Stimulated activated effector memory CD8-positive, alpha-beta T cell treated with anti-CD3 and anti-CD28 coated beads, Interleukin-12 subunit alpha, Interleukin-12 subunit beta, amount 100 ng/mL, for 72 hours (primary cell): ENCODE measurements around the gene FTCD.
A peak's percentile ranks its signal among the peaks of the same experiment; 100 is the strongest.
"Not testable (repeated sequence)": the region's sequence is repeated elsewhere in the genome, so short reads cannot be mapped to it uniquely, and the experiment has no call there.

ENCODE experiments used
- ATAC-seq: fragments of 150-1000 bp; cut with Tn5 transposase; 2 replicates; pipeline ENCODE4 v1.10.0; 2021
- DNase-seq, 2 donors: peaks; one replicate each; pipeline ENCODE4 v3.0.0; 2021 to 2022; ENCODE audit warnings: low spot score in 2 of 2
- H3K27ac Mint-ChIP-seq: one replicate; pipeline ENCODE4 v1.8.0; 2022; ENCODE audit warnings: mild to moderate bottlenecking, mixed read lengths
- H3K36me3 Mint-ChIP-seq: one replicate; pipeline ENCODE4 v1.8.0; 2022; ENCODE audit warnings: mild to moderate bottlenecking, mixed read lengths
- H3K4me1 Mint-ChIP-seq: one replicate; pipeline ENCODE4 v1.8.0; 2022; ENCODE audit warnings: mixed read lengths
- H3K4me3 Mint-ChIP-seq: one replicate; pipeline ENCODE4 v1.8.0; 2022; ENCODE audit warnings: mild to moderate bottlenecking, mixed read lengths
- H3K9me3 Mint-ChIP-seq: one replicate; pipeline ENCODE4 v1.8.0; 2022; ENCODE audit warnings: mixed read lengths

The FTCD gene

GRCh38 chr21:46181953-46182547 lies 26.7 kb upstream of the FTCD start:
- no peak for ATAC-seq
- Mint-ChIP-seq H3K27ac (no peak overlapping the region), H3K36me3 (no peaks in the 10 kb centered on the region), H3K9me3 (no peaks in the 10 kb centered on the region), H3K4me3 (no peak overlapping the region), H3K4me1 (no peaks in the 10 kb centered on the region)
- peak in 1 of 2 donors; percentile 46 for DNase-seq

DNA sequence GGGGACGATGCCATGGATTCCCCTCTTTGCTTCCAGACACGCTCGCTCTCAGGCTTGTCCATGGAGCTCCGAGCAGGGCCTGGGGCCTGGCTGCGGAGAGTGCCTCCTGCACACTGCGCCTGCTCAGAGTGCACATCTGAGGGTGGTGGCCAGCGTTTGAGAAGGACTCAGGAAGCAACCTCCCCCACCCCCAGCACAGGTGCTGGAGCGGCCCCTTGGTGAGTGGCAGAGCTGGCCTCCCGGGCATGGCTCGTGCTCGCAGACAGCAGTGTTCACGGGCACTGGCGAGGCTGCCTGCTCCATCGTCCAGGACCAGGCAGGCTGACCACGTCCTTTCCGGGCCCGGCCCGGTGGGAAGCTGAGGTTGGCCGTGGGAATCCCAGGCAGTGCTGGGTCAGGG lies 26.1 kb upstream of the FTCD start:
- DNase-seq (no peak), ATAC-seq (no peak)
- Mint-ChIP-seq H3K36me3 (no peaks in the 10 kb centered on the region), H3K4me3 (no peak overlapping the region), H3K9me3 (no peaks in the 10 kb centered on the region), H3K27ac (no peak overlapping the region), H3K4me1 (no peaks in the 10 kb centered on the region)

DNA sequence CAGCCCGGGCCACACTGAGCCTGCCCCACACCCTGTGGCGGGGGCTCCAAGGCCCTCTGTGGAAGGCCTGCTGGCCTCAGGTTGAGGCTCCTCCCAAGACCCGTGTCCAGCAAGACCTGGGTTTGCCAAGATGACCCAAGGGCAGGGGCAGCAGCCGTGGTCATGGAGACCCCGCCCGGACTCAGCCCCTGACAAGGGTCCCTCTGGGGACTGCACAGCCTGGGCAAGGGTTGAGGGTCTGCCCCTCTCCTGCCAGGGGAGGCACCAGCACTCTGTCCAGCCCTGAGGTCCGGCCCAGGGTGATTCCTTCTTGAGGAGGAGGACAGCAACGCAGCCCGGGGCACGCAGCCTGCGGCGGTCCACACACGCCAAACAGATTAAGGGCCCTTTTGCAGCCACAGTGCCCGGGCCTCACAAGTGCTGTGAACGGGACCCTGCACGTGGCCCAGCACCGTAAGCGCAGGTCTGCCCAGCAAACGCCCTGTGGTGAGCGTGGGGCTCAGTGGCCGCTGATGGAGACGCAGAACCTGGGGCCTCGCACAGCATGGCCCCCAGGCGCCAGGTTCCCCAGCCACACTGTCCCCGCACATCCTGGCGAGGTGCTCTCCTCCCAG lies 25.5 kb upstream of the FTCD start:
- no peak for ATAC-seq
- Mint-ChIP-seq H3K9me3 (no peaks in the 10 kb centered on the region), H3K4me3 (no peak overlapping the region), H3K36me3 (no peaks in the 10 kb centered on the region), H3K27ac (no peak overlapping the region), H3K4me1 (no peaks in the 10 kb centered on the region)
- no peak for DNase-seq

DNA sequence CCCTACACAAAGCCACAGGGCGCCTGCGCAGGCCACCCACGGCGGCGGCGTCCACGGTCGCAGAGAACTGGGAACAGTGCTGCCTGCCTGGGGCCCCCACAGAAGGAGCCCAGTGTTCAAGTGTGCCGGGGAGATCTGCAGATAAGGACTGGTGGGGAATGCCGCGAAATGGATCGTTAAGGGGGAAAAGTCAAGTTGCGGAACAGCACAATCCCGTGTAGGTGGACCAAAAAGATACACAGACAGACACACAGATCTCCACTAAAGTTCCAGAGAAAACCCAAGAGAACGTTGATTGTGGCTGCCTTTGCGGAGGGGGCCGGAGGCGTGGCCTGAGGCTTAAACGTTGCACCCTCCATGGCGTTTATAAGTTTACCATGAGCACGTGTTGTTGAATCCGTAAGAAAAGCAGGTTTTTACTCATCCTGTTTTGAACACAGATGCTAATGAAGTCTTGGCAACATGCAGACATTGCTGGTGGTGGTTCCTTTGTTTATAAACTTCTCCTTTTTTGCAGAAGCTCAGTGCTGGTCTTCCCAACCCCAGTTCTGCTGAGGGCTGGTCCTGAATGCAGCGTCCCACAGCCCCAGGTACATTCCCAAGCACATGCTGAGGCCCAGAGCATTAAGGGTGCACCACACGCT lies 24.8 kb upstream of the FTCD start:
- ATAC-seq (no peak), DNase-seq (no peak)
- H3K4me1 Mint-ChIP-seq, result no peaks in the 10 kb centered on the region
- no peaks in the 10 kb centered on the region for H3K9me3 Mint-ChIP-seq
- H3K36me3 Mint-ChIP-seq, result no peaks in the 10 kb centered on the region
- no peak overlapping the region for H3K4me3 Mint-ChIP-seq
- H3K27ac Mint-ChIP-seq, result no peak overlapping the region

DNA sequence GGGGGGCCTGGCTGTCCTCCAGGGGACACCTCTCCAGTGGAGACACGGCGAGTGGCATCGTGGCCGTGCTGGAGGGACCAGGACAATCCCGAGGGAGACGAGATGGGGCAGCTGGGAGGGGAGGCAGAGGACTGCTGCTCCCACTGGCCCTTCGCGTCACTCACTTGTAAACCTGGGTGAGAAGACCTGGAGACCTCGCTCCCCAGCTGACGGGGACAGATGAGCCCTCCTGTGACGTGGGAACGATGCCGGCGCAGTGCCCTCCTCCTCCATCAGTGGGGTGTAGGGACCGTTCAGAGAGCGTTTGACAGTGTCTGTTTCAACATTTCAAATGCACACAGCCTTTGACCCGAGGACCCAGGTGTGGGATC lies 24.3 kb upstream of the FTCD start:
- ATAC-seq (no peak), DNase-seq (no peak)
- Mint-ChIP-seq H3K4me3 (no peak overlapping the region), H3K36me3 (no peaks in the 10 kb centered on the region), H3K9me3 (no peaks in the 10 kb centered on the region), H3K27ac (no peak overlapping the region), H3K4me1 (no peaks in the 10 kb centered on the region)

GRCh38 chr21:46178961-46179360 lies 23.6 kb upstream of the FTCD start:
- DNase-seq (no peak), ATAC-seq (no peak)
- Mint-ChIP-seq H3K9me3 (no peaks in the 10 kb centered on the region), H3K27ac (no peak overlapping the region), H3K4me1 (no peaks in the 10 kb centered on the region), H3K36me3 (no peaks in the 10 kb centered on the region), H3K4me3 (no peak overlapping the region)

DNA sequence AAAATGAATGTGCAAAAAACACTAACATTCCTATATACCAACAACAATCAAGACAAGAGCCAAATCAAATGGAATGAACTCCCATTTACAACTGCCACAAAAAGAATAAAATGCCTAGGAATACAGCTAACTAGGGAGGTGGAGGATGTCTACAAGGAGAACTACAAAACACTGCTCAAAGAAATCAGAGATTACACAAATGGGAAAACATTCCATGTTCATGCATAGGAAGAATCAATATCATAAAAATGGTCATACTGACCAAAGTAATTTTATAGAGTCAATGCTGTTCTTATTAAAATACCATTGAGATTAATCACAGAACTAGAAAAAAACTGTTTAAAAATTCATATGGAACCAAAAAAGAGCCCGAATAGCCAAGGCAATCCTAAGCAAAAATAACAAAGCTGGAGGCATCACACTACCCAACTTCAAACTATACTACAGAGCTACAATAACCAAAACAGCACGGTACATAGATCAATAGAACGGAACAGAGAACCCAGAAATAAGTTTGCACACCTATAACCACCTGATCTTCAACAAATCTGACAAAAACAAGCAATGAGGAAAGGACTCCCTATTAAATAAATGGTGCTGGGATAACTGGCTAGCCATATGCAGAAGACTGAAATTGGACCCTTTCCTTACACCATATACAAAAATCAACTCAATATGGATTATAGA lies 21.2 kb upstream of the FTCD start:
- H3K4me3 Mint-ChIP-seq, H3K27ac Mint-ChIP-seq, H3K9me3 Mint-ChIP-seq, DNase-seq, H3K36me3 Mint-ChIP-seq, ATAC-seq, H3K4me1 Mint-ChIP-seq: not testable (repeated sequence)

- Mint-ChIP-seq H3K9me3 (no peaks in the 10 kb centered on the region), H3K4me1 (peaks cover 6% of the 10 kb centered on the region), H3K4me3 (no peak overlapping the region), H3K27ac (no peak overlapping the region), H3K36me3 (no peaks in the 10 kb centered on the region)
- ATAC-seq (no peak), DNase-seq (no peak)
Measured at GRCh38 chr21:46173573-46173972, 18.2 kb upstream of the FTCD start.

- DNase-seq, result no peak
- no peaks in the 10 kb centered on the region for H3K9me3 Mint-ChIP-seq
- ATAC-seq, result no peak
- no peak overlapping the region for H3K27ac Mint-ChIP-seq
- no peaks in the 10 kb centered on the region for H3K36me3 Mint-ChIP-seq
- H3K4me3 Mint-ChIP-seq, result no peak overlapping the region
- H3K4me1 Mint-ChIP-seq, result peaks cover 6% of the 10 kb centered on the region
Measured at GRCh38 chr21:46172863-46173528, 17.6 kb upstream of the FTCD start.

DNA sequence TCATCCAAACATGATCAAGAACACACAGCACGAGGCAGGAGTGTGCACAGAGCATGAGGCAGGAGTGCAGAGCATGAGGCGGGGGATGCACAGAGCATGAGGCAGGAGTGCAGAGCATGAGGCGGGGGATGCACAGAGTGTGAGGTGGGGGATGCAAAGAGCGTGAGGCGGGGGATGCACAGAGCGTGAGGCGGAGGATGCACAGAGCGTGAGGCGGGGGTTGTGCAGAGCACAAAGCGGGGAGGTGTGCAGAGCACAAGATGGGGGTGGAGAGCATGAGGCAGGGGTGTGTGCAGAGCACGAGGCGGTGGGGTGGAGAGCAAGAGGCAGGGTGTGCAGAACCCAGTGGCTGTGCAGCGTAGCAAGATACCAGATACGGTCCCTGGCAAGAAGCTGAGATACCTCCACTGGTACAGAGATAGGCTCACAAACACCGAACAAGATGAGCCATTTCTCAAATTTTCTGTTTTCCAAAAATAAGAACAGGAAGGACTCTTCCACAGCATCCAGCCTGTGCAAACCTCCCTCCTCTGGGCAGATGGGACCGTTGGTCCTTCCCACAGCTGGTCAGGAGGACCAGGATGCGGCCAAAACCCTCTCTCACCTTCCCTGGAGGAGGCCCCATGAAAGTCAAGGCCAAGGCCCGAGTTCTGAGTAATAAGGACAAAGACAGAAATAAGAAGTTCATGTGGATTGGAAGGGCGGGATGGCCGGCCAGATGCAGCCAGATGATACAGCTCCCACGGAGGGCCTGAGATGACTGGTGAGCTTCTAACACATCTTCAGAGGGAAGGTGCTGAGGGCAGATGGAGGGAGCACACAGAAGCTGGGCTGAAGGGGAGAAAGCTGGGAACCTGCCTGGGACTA lies 16.9 kb upstream of the FTCD start:
- Mint-ChIP-seq H3K36me3 (no peaks in the 10 kb centered on the region), H3K9me3 (no peaks in the 10 kb centered on the region), H3K4me1 (peaks cover 6% of the 10 kb centered on the region), H3K27ac (no peak overlapping the region), H3K4me3 (no peak overlapping the region)
- DNase-seq (no peak), ATAC-seq (no peak)

DNA sequence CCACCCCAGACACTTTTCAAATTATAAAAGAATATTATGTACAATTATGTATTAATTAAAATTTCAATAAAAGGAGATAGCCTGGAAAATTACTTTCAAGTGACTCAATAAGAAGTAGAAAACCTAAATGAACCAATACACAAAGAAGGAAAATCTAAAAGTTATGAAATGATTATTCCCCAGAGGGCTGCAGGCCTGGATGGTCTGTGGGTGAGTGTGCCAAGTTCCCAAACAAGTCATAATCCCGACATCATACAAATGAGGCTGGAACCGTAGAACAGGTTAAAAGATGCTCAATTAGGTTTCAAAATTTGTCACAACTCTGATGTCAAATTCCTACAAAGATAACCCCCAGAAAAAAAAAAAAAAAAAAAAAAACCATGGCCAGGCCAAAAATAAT lies 16.2 kb upstream of the FTCD start:
- no peak for ATAC-seq
- Mint-ChIP-seq H3K27ac (no peak overlapping the region), H3K36me3 (no peaks in the 10 kb centered on the region), H3K4me1 (peaks cover 6% of the 10 kb centered on the region), H3K4me3 (no peak overlapping the region), H3K9me3 (no peaks in the 10 kb centered on the region)
- DNase-seq, result no peak

DNA sequence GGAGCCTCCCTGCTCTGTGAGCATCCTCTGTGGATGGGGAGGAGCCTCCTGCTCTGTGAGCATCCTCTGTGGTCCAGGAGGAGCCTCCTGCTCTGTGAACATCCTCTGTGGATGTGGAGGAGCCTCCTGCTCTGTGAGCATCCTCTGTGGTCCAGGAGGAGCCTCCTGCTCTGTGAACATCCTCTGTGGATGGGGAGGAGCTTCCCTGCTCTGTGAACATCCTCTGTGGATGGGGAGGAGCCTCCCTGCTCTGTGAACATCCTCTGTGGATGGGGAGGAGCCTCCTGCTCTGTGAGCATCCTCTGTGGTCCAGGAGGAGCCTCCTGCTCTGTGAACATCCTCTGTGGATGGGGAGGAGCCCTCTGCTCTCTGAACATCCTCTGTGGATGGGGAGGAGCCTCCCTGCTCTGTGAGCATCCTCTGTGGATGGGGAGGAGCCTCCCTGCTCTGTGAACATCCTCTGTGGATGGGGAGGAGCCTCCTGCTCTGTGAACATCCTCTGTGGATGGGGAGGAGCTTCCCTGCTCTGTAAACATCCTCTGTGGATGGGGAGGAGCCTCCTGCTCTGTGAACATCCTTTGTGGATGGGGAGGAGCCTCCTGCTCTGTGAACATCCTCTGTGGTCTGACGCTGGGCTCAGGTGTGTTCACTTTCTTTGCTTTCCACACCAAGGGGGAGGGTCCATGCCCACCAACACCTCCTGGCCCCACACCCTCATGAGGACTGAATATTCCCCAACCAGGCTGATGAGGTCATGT lies 15.2 kb upstream of the FTCD start:
- not testable (repeated sequence) for H3K27ac Mint-ChIP-seq, H3K4me1 Mint-ChIP-seq, ATAC-seq, H3K36me3 Mint-ChIP-seq, DNase-seq, H3K9me3 Mint-ChIP-seq, H3K4me3 Mint-ChIP-seq

DNA sequence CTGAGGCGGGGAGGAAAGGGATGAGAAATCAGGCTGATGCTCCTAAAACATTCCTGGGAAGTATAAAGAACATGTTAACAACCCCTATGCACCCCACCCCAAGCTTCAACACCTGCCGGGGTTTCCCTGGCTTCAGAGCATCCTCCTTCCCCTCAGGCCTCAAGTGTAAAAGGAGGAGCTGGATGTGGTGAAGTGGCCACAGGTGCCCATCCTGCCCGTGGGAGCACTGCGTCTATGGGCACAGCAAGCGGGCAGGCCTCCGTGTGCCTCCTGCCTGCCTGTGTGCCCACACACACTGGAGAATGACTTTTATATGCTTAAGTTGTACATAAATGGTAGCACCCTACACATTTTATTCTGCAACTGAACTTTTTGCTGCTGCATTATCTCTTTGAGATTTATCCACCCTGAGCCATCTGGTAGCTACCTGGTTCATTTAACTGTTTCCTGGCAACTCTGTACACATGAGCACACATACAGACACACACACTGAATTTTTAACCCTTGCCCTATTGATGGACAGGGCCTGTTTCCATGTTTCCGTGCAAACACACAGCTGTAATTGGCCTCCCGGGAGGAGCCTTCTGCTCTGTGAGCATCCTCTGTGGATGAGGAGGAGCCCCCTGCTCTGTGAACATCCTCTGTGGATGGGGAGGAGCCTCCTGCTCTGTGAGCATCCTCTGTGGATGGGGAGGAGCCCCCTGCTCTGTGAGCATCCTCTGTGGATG lies 13.4 kb upstream of the FTCD start:
- DNase-seq (no peak), ATAC-seq (no peak)
- Mint-ChIP-seq H3K36me3 (no peaks in the 10 kb centered on the region), H3K4me1 (peaks cover 6% of the 10 kb centered on the region), H3K9me3 (no peaks in the 10 kb centered on the region), H3K4me3 (no peak overlapping the region), H3K27ac (no peak overlapping the region)

DNA sequence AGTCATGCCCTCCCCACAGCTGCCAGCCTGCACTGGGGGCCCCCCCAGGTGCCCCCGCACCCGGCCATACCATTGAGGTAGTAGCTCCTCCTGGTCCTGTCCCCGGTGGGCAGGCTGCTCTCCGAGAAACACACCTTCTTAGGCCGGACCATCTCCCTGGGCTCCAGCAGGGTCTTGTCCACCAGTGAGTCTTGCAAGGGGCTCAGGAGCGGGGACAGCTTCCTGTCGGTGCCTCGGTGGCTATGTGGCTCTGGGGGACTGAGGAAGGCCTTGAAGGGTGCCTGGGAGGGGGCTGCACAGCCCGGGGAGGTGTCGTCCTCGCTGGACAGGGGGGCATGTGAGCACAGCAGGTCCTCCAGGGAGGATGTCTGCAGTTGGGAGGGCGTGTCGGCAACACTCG lies 12.9 kb upstream of the FTCD start:
- ATAC-seq, result no peak
- Mint-ChIP-seq H3K9me3 (no peaks in the 10 kb centered on the region), H3K4me3 (no peak overlapping the region), H3K27ac (no peak overlapping the region), H3K36me3 (no peaks in the 10 kb centered on the region), H3K4me1 (peaks cover 6% of the 10 kb centered on the region)
- no peak for DNase-seq
